COR-L47 (cell line): ENCODE measurements around the gene RPL19.
A peak's percentile ranks its signal among the peaks of the same experiment; 100 is the strongest.

Source experiments
- DNase-seq: peaks from one replicate; lab custom pipeline; 2025; lab: John Stamatoyannopoulos, UW

RPL19 gene

GRCh38 chr17:39224778-39225307 lies 24.8 kb downstream of the RPL19 start:
- no peak for DNase-seq

GRCh38 chr17:39225308-39225958 lies 25.4 kb downstream of the RPL19 start, which contains the start of gene STAC2:
TSS of gene STAC2 (minus strand) at chr17:39225945. CDS start at chr17:39225502, 443 bp downstream.
- no peak for DNase-seq

GRCh38 chr17:39225959-39226683 lies 26.0 kb downstream of the RPL19 start:
- DNase-seq, result peak; percentile 75

GRCh38 chr17:39227364-39227919 lies 27.4 kb downstream of the RPL19 start:
- DNase-seq, result no peak

- DNase-seq, result no peak
These were observed 29.3 kb downstream of the RPL19 start for GRCh38 chr17:39229274-39229913.

- no peak for DNase-seq
These were observed 30.3 kb downstream of the RPL19 start for GRCh38 chr17:39230361-39230760.

GRCh38 chr17:39231091-39231561 lies 31.0 kb downstream of the RPL19 start:
- no peak for DNase-seq

- DNase-seq, result peak; percentile 15
These were observed 31.8 kb downstream of the RPL19 start for GRCh38 chr17:39231591-39232551.

- DNase-seq, result peak; percentile 65
These were observed 35.7 kb downstream of the RPL19 start for GRCh38 chr17:39235555-39236449.

GRCh38 chr17:39236450-39236927 lies 36.4 kb downstream of the RPL19 start:
- DNase-seq, result peak; percentile 88

- peak; percentile 90 for DNase-seq
These were observed 36.9 kb downstream of the RPL19 start for GRCh38 chr17:39236981-39237441.

GRCh38 chr17:39237586-39237985 lies 37.5 kb downstream of the RPL19 start:
- DNase-seq, result no peak

GRCh38 chr17:39238311-39238972 lies 38.4 kb downstream of the RPL19 start:
- DNase-seq, result peak; percentile 92

- DNase-seq, result peak; percentile 80
These were observed 39.7 kb downstream of the RPL19 start for GRCh38 chr17:39239640-39240314.

GRCh38 chr17:39240631-39241030 lies 40.5 kb downstream of the RPL19 start:
- no peak for DNase-seq

GRCh38 chr17:39243155-39243554 lies 43.1 kb downstream of the RPL19 start:
- no peak for DNase-seq

- no peak for DNase-seq
These were observed 44.0 kb downstream of the RPL19 start for GRCh38 chr17:39244016-39244599.
